ENCODE data around the gene PGF.

PGF gene

DNA sequence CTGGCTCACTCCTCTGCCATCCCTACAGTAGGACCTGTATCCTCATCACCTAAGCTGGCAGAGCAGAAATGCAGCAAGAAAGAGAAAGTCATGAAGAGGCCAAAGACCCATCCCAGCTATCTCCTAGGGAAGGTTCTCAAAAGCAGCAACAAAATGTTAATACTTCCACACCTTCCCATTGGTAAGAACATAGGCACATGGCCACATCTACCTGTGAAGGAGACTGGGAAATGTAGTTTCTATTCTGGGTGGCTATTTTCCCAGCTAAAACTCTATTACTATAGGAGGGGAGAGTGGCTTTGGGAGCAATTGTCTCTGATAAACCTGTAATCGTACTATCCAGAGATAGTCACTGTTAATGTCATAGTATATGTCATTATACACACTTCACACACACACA lies 33.6 kb upstream of the PGF start:
- no peaks in the 10 kb centered on the region for H3K9me3 ChIP-seq (ENCODE audit: insufficient read depth, low read length)
- H3K27me3 ChIP-seq (ENCODE audit: insufficient read depth, insufficient read length), result no peaks in the 10 kb centered on the region
- H3K36me3 ChIP-seq (ENCODE audit: insufficient read depth, insufficient read length, low read length), result no peaks in the 10 kb centered on the region
- no peak for DNase-seq (ENCODE audit: low read depth, low spot score)
- H3K4me1 ChIP-seq (ENCODE audit: insufficient read depth, insufficient read length), result peaks cover 6% of the 10 kb centered on the region
- no peak for TF ChIP-seq YY1 (IDR thresholded peaks at IDR 0.05; ENCODE audit: insufficient read depth, insufficient read length)
- no peak for TF ChIP-seq SUZ12 (IDR thresholded peaks at IDR 0.05; ENCODE audit: extremely low read depth, insufficient read depth, insufficient read length)
- no peak for TF ChIP-seq ZNF274 (IDR thresholded peaks at IDR 0.05; ENCODE audit: low read depth, low read length)
- H3K4me3 ChIP-seq (ENCODE audit: insufficient read length, low read depth), result no peak overlapping the region
- H3K9ac ChIP-seq (ENCODE audit: insufficient read length, low read depth), result no peak overlapping the region

- no peak for DNase-seq (ENCODE audit: low read depth, low spot score)
- TF ChIP-seq ZNF274 (IDR thresholded peaks at IDR 0.05; ENCODE audit: low read depth, low read length) (no peak), YY1 (IDR thresholded peaks at IDR 0.05; ENCODE audit: insufficient read depth, insufficient read length) (no peak), SUZ12 (IDR thresholded peaks at IDR 0.05; ENCODE audit: extremely low read depth, insufficient read depth, insufficient read length) (no peak)
- peaks cover 6% of the 10 kb centered on the region for H3K4me1 ChIP-seq (ENCODE audit: insufficient read depth, insufficient read length)
- H3K4me3 ChIP-seq (ENCODE audit: insufficient read length, low read depth), result no peak overlapping the region
- H3K36me3 ChIP-seq (ENCODE audit: insufficient read depth, insufficient read length, low read length), result no peaks in the 10 kb centered on the region
- no peaks in the 10 kb centered on the region for H3K27me3 ChIP-seq (ENCODE audit: insufficient read depth, insufficient read length)
- no peak overlapping the region for H3K9ac ChIP-seq (ENCODE audit: insufficient read length, low read depth)
- H3K9me3 ChIP-seq (ENCODE audit: insufficient read depth, low read length), result no peaks in the 10 kb centered on the region
These were observed 32.7 kb upstream of the PGF start for GRCh38 chr14:74988131-74988530.

DNA sequence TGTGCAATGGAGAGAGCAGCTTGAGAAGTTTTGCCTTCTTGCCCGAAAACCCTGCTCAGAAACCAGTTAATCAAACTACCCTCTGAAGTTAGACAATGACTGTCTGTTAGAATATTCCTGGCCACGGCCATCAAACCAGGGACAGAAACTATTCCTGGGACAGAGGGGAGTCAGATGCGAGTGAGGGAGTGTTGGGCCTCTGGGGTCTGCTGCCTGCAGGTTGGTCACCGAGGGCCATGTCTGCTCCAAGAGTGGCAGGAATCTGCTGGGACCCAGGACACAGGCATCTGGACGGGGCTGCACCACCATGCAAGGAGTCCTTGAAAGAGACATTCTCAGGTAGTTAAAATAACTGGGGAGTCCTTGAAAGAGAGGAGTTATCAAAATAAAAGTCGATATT lies 30.4 kb upstream of the PGF start:
- Histone ChIP-seq H3K9ac (ENCODE audit: insufficient read length, low read depth) (no peak overlapping the region), H3K36me3 (ENCODE audit: insufficient read depth, insufficient read length, low read length) (no peaks in the 10 kb centered on the region), H3K9me3 (ENCODE audit: insufficient read depth, low read length) (no peaks in the 10 kb centered on the region), H3K4me3 (ENCODE audit: insufficient read length, low read depth) (no peak overlapping the region), H3K4me1 (ENCODE audit: insufficient read depth, insufficient read length) (peaks cover 13% of the 10 kb centered on the region), H3K27me3 (ENCODE audit: insufficient read depth, insufficient read length) (no peaks in the 10 kb centered on the region)
- TF ChIP-seq SUZ12 (IDR thresholded peaks at IDR 0.05; ENCODE audit: extremely low read depth, insufficient read depth, insufficient read length) (no peak), ZNF274 (IDR thresholded peaks at IDR 0.05; ENCODE audit: low read depth, low read length) (no peak), YY1 (IDR thresholded peaks at IDR 0.05; ENCODE audit: insufficient read depth, insufficient read length) (no peak)
- DNase-seq (ENCODE audit: low read depth, low spot score), result no peak

DNA sequence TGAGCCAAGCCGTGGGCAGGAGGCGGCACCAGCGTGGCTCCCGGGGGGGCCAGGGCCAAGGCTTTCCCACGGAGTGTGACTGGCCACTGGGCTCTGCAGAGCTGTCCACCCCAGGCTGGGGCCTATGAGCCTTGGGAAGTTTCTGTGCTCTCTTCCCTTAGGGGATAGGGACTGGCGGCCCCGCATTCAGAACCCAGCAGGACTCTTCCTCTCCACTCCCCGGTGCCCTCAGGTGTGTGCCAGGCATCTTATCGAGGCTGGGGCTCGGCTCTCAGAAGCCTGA lies 29.6 kb upstream of the PGF start:
- H3K9me3 ChIP-seq (ENCODE audit: insufficient read depth, low read length), result no peaks in the 10 kb centered on the region
- TF ChIP-seq YY1 (IDR thresholded peaks at IDR 0.05; ENCODE audit: insufficient read depth, insufficient read length), result no peak
- DNase-seq (ENCODE audit: low read depth, low spot score), result no peak
- H3K4me1 ChIP-seq (ENCODE audit: insufficient read depth, insufficient read length), result peaks cover 17% of the 10 kb centered on the region
- H3K4me3 ChIP-seq (ENCODE audit: insufficient read length, low read depth), result no peak overlapping the region
- no peak overlapping the region for H3K9ac ChIP-seq (ENCODE audit: insufficient read length, low read depth)
- H3K36me3 ChIP-seq (ENCODE audit: insufficient read depth, insufficient read length, low read length), result no peaks in the 10 kb centered on the region
- no peaks in the 10 kb centered on the region for H3K27me3 ChIP-seq (ENCODE audit: insufficient read depth, insufficient read length)

- Histone ChIP-seq H3K27me3 (ENCODE audit: insufficient read depth, insufficient read length) (no peaks in the 10 kb centered on the region), H3K4me3 (ENCODE audit: insufficient read length, low read depth) (no peak overlapping the region), H3K9ac (ENCODE audit: insufficient read length, low read depth) (no peak overlapping the region), H3K4me1 (ENCODE audit: insufficient read depth, insufficient read length) (peaks cover 21% of the 10 kb centered on the region), H3K36me3 (ENCODE audit: insufficient read depth, insufficient read length, low read length) (no peaks in the 10 kb centered on the region), H3K9me3 (ENCODE audit: insufficient read depth, low read length) (no peaks in the 10 kb centered on the region)
- TF ChIP-seq ZNF274 (IDR thresholded peaks at IDR 0.05; ENCODE audit: low read depth, low read length) (no peak), YY1 (IDR thresholded peaks at IDR 0.05; ENCODE audit: insufficient read depth, insufficient read length) (no peak), SUZ12 (IDR thresholded peaks at IDR 0.05; ENCODE audit: extremely low read depth, insufficient read depth, insufficient read length) (no peak)
- DNase-seq (ENCODE audit: low read depth, low spot score), result no peak
These were observed 29.0 kb upstream of the PGF start for GRCh38 chr14:74984236-74985027.

GRCh38 chr14:74983343-74983742 lies 27.9 kb upstream of the PGF start:
- Histone ChIP-seq H3K4me3 (ENCODE audit: insufficient read length, low read depth) (no peak overlapping the region), H3K9me3 (ENCODE audit: insufficient read depth, low read length) (no peaks in the 10 kb centered on the region), H3K4me1 (ENCODE audit: insufficient read depth, insufficient read length) (peaks cover 23% of the 10 kb centered on the region), H3K9ac (ENCODE audit: insufficient read length, low read depth) (no peak overlapping the region), H3K36me3 (ENCODE audit: insufficient read depth, insufficient read length, low read length) (no peaks in the 10 kb centered on the region), H3K27me3 (ENCODE audit: insufficient read depth, insufficient read length) (no peaks in the 10 kb centered on the region)
- DNase-seq (ENCODE audit: low read depth, low spot score), result no peak
- TF ChIP-seq SUZ12 (IDR thresholded peaks at IDR 0.05; ENCODE audit: extremely low read depth, insufficient read depth, insufficient read length) (no peak), YY1 (IDR thresholded peaks at IDR 0.05; ENCODE audit: insufficient read depth, insufficient read length) (no peak), ZNF274 (IDR thresholded peaks at IDR 0.05; ENCODE audit: low read depth, low read length) (no peak)

DNA sequence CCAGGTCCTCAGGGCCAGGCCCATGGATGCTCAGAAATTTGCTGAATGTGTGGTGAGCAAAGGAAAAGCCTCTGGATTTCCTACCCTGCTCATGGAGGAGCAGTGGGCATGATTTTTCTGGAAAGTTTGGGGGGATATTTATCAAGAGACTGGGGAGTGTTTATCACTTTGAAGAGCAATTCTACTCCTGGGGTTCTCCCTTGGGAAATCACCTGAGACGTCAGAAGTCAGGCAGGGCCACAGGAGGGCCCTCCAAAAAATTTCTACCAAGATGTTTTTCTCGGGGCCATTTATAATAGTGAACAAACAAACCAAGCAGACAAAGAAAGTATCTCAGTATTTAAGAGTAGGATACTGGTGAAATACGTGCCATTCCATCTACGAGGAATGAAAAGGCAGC lies 27.3 kb upstream of the PGF start:
- H3K4me1 ChIP-seq (ENCODE audit: insufficient read depth, insufficient read length), result peaks cover 27% of the 10 kb centered on the region
- H3K9me3 ChIP-seq (ENCODE audit: insufficient read depth, low read length), result no peaks in the 10 kb centered on the region
- no peak overlapping the region for H3K4me3 ChIP-seq (ENCODE audit: insufficient read length, low read depth)
- no peak overlapping the region for H3K9ac ChIP-seq (ENCODE audit: insufficient read length, low read depth)
- H3K27me3 ChIP-seq (ENCODE audit: insufficient read depth, insufficient read length), result no peaks in the 10 kb centered on the region
- no peak for DNase-seq (ENCODE audit: low read depth, low spot score)
- H3K36me3 ChIP-seq (ENCODE audit: insufficient read depth, insufficient read length, low read length), result no peaks in the 10 kb centered on the region
- no peak for TF ChIP-seq ZNF274 (IDR thresholded peaks at IDR 0.05; ENCODE audit: low read depth, low read length)
- TF ChIP-seq SUZ12 (IDR thresholded peaks at IDR 0.05; ENCODE audit: extremely low read depth, insufficient read depth, insufficient read length), result no peak
- TF ChIP-seq YY1 (IDR thresholded peaks at IDR 0.05; ENCODE audit: insufficient read depth, insufficient read length), result no peak
